Natural killer cell (primary cell): ENCODE measurements around the gene AATK. TPM values are rescaled to one million over a fixed set of nuclear protein-coding genes. Genes with fewer than 3 reads are reported as not detected.
"Not testable (repeated sequence)": the region's sequence is repeated elsewhere in the genome, so short reads cannot be mapped to it uniquely, and the experiment has no call there.

ENCODE experiments used
- ATAC-seq, 3 donors: fragments of 150-1000 bp in 2 of 3; fragments of 200-7000 bp in 1 of 3; cut with Tn5 transposase; 1 replicate in 1 of 3; 2 replicates in 2 of 3; pipeline ENCODE4 v1.10.0; 2021; ENCODE audit warnings: mild to moderate bottlenecking in 2 of 3, moderate library complexity in 2 of 3
- DNase-seq, 2 donors: peaks; one replicate each; pipeline versions ENCODE4 v3.0.0 to v3.0.0-alpha.2; 2013 to 2021; ENCODE audit warnings: mixed read lengths in 1 of 2
- H3K27ac ChIP-seq: one replicate; pipeline ENCODE4 v1.5.1; 2013; ENCODE audit warnings: mild to moderate bottlenecking, low read length
- H3K27me3 ChIP-seq: one replicate; pipeline ENCODE4 v1.6.1; 2013; ENCODE audit warnings: low read length; ENCODE audit not compliant: control insufficient read depth, insufficient read depth
- H3K36me3 ChIP-seq: one replicate; pipeline ENCODE4 v1.6.1; 2013; ENCODE audit warnings: low read length; ENCODE audit not compliant: control insufficient read depth, insufficient read depth
- H3K4me1 ChIP-seq: one replicate; pipeline ENCODE4 v1.6.1; 2013; ENCODE audit warnings: low read length; ENCODE audit not compliant: control insufficient read depth, insufficient read depth
- H3K4me3 ChIP-seq: one replicate; pipeline ENCODE4 v1.5.1; 2013; ENCODE audit warnings: low read length
- H3K9me3 ChIP-seq: one replicate; pipeline ENCODE4 v1.6.1; 2013; ENCODE audit warnings: low read length; ENCODE audit not compliant: control insufficient read depth, insufficient read depth
- H3K27ac Mint-ChIP-seq, 2 donors: one replicate each; pipeline ENCODE4 v1.8.0; 2022; ENCODE audit warnings: mild to moderate bottlenecking in 2 of 2, mixed read lengths in 2 of 2, moderate library complexity in 1 of 2
- H3K27me3 Mint-ChIP-seq, 2 donors: one replicate each; pipeline ENCODE4 v1.8.0; 2022; ENCODE audit warnings: low read depth in 2 of 2, mixed read lengths in 2 of 2
- H3K36me3 Mint-ChIP-seq: one replicate; pipeline ENCODE4 v1.8.0; 2022; ENCODE audit warnings: mixed read lengths
- H3K4me1 Mint-ChIP-seq, 2 donors: one replicate each; pipeline ENCODE4 v1.8.0; 2022; ENCODE audit warnings: mixed read lengths in 2 of 2
- H3K4me3 Mint-ChIP-seq: one replicate; pipeline ENCODE4 v1.8.0; 2022; ENCODE audit warnings: mild to moderate bottlenecking, moderate library complexity, mixed read lengths
- H3K9me3 Mint-ChIP-seq, 2 donors: one replicate each; pipeline ENCODE4 v1.8.0; 2022; ENCODE audit warnings: mixed read lengths in 2 of 2
- WGBS: methylation state at CpG from one replicate; pipeline ENCODE4 v1.1.7; 2013; ENCODE audit warnings: missing lambda C conversion rate; ENCODE audit not compliant: insufficient coverage; 5-methylcytosine and 5-hydroxymethylcytosine counted together
- intact Hi-C: fragments of 100-400 bp; cut with micrococcal nuclease; formaldehyde crosslinking; loops from one replicate; pipeline ENCODE4 v1.14.2; 2022
- total RNA-seq, 4 donors: library from RNA; stranded (reverse); fragments of 120-200 nt in 1 of 4; gene quantifications; one replicate each; pipeline versions ENCODE4 v1.2.3 to v1.2.4, GENCODE V29; 2013 to 2022
- TF ChIP-seq, protein P1 (sequence below): fragments of 200-600 bp; IDR thresholded peaks from one replicate; pipeline ENCODE4 v1.8.0; 2022; ENCODE audit warnings: antibody characterized with exemption

Gene AATK
- total RNA-seq, 3 donors from 2014 or later (not counting 1 experiment from before 2014, with no cell fraction given), result 8.5 to 13.7 (median 10.4) TPM

DNA sequence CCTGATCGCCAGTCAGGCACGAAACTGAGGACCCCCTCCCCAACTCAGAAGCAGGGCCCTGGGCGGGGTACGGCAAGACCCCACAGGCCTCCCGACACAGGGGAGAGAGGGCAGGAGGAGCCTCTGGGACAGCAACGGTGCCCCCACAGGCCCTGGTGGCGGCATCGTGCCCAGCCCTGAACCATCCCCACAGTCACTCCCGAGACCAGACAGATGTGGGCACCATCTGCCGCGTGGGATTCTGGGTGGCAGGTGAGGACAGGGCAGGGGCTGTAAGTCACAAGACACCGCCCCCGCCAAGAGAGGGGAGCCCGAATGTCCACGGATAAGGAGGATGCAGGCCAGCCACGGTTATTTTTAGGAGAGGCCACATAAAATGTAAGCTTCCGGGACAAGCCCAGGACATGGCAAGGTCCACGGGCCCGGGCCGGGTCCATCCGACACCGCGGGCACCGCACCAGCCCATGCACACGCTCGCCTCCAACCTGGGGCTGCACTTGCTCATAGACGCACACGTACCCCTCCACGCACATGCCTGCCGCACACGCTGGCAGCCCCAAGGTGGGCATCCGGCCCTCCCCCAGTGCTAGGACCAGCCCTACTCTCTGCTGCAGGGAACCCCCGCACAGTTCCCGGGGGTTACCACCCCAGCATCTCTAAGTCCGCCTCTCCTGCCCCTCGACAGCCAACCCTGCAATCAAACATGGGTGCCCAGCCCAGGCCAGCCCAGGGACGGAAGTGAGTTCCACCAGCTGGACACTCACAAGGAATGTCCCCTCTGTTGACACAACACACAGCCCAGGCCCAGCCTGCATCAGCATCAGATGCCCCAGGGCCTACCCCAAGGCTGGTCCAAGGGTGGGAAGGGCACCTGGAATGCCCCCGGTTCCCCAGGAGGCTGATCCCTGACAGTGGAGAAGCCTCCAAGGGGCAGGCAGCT, 8.9 kb downstream of the AATK start:
- H3K9me3 Mint-ChIP-seq, result no peaks in the 10 kb centered on the region
- peaks cover 4 to 18% of the 10 kb centered on the region in 2 donors for H3K4me1 Mint-ChIP-seq
- intact Hi-C loops, result no loop called here
- H3K27me3 ChIP-seq, result no peaks in the 10 kb centered on the region
- no peak overlapping the region for H3K4me3 ChIP-seq
- H3K27ac Mint-ChIP-seq, result no peak overlapping the region
- no peak for DNase-seq
- H3K27ac ChIP-seq, result no peak overlapping the region
- H3K36me3 Mint-ChIP-seq, result no peaks in the 10 kb centered on the region
- no peak overlapping the region for H3K4me3 Mint-ChIP-seq
- H3K27me3 Mint-ChIP-seq, result no peaks in the 10 kb centered on the region
- H3K9me3 ChIP-seq, result no peaks in the 10 kb centered on the region
- no peaks in the 10 kb centered on the region for H3K36me3 ChIP-seq
- WGBS, result 93% methylated on average over 38 of the region's 38 CpGs
- no peak for ATAC-seq
- TF ChIP-seq, protein P1, sequence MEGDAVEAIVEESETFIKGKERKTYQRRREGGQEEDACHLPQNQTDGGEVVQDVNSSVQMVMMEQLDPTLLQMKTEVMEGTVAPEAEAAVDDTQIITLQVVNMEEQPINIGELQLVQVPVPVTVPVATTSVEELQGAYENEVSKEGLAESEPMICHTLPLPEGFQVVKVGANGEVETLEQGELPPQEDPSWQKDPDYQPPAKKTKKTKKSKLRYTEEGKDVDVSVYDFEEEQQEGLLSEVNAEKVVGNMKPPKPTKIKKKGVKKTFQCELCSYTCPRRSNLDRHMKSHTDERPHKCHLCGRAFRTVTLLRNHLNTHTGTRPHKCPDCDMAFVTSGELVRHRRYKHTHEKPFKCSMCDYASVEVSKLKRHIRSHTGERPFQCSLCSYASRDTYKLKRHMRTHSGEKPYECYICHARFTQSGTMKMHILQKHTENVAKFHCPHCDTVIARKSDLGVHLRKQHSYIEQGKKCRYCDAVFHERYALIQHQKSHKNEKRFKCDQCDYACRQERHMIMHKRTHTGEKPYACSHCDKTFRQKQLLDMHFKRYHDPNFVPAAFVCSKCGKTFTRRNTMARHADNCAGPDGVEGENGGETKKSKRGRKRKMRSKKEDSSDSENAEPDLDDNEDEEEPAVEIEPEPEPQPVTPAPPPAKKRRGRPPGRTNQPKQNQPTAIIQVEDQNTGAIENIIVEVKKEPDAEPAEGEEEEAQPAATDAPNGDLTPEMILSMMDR, result no peak
- H3K4me1 ChIP-seq, result peaks cover 22% of the 10 kb centered on the region

DNA sequence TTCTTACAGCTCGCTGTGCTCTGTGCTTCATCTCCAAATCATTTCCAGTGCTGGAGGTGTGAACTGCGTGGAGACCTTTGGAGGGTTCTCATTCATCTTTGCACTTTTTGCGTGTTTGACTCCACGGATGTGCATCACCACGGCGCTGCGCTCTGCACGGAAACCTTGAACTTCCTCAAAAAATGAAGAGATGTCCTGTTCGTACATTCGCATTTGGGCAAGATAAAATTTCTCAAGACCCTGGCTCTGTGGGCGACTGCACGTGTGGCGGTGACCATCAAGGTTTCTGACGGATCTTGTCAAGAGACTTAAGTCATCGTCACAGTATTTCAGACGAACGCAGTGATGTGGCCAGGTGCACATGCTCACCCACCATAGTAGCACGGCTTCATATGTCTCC, 11.1 kb downstream of the AATK start:
- no peak for DNase-seq
- H3K27ac ChIP-seq, result no peak overlapping the region

DNA sequence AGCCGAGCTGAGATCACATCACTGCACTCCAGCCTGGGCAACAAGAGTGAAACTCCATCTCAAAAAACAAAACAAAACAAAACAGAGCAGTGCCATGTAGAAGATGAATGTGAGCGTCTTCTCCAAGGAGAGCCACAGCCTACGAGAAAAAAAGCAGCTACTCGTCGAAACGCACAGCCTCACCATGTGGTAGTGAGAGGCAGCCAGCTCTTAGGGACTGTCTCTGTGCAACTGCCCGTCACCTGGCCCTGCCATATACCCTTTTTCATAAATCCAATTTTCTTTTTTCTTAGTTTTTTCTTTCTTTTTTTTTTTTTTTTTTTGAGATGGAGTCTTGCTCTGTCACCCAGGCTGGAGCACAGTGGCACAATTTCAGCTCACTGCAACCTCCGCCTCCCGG, 12.0 kb downstream of the AATK start:
- WGBS, result 93% methylated on average over 8 of the region's 9 CpGs
- H3K27me3 ChIP-seq, H3K36me3 ChIP-seq, H3K36me3 Mint-ChIP-seq, ATAC-seq, H3K27me3 Mint-ChIP-seq, H3K9me3 ChIP-seq, H3K4me3 Mint-ChIP-seq, DNase-seq, H3K27ac Mint-ChIP-seq, H3K4me3 ChIP-seq, intact Hi-C loops, H3K9me3 Mint-ChIP-seq, H3K27ac ChIP-seq: not testable (repeated sequence)
- H3K4me1 Mint-ChIP-seq, result peaks cover 8 to 24% of the 10 kb centered on the region in 2 donors
- peaks cover 21% of the 10 kb centered on the region for H3K4me1 ChIP-seq

More for the DNA sequence above, 11.1 kb downstream of the AATK start:
- H3K4me1 ChIP-seq, result peaks cover 21% of the 10 kb centered on the region
- Mint-ChIP-seq H3K36me3 (no peaks in the 10 kb centered on the region), H3K4me3 (no peak overlapping the region), H3K9me3 (no peaks in the 10 kb centered on the region), H3K27me3 (no peaks in the 10 kb centered on the region), H3K27ac (no peak overlapping the region), H3K4me1 (peaks cover 8 to 18% of the 10 kb centered on the region in 2 donors)
- intact Hi-C loops, result no loop called here
- no peak overlapping the region for H3K4me3 ChIP-seq
- ATAC-seq, result no peak
- WGBS, result 91% methylated on average over 18 of the region's 18 CpGs
- TF ChIP-seq, protein P1, result no peak
- H3K9me3 ChIP-seq, result no peaks in the 10 kb centered on the region
- no peaks in the 10 kb centered on the region for H3K36me3 ChIP-seq
- H3K27me3 ChIP-seq, result no peaks in the 10 kb centered on the region

DNA sequence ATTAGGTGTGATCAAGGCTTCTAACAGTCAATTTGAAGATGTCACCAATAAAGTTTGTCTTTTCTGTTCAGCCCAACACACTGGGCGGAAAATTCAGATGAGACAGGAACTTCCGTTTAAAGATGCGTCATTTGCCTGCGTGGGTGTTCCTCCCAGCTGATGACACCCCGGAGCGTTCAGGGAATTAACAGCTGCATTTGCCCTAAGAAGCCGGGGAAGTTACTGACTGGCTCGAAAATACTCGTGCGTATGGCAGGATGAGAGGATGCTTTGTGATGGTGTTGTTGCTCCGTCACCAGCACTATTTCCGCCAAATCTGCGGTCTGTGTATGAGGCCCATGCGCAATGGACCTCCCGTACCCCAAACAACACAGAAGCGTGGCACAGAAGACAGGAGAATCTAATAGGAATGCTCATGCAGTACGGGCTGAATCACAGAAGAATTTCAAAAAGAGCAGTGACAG, 12.6 kb downstream of the AATK start:
- no peak overlapping the region for H3K27ac ChIP-seq
- peak in 1 of 2 donors; percentile 40 for DNase-seq

More for the DNA sequence above, 12.6 kb downstream of the AATK start:
- WGBS, result 92% methylated on average over 17 of the region's 17 CpGs
- Histone ChIP-seq H3K27me3 (no peaks in the 10 kb centered on the region), H3K36me3 (no peaks in the 10 kb centered on the region), H3K4me3 (no peak overlapping the region), H3K4me1 (peaks cover 23% of the 10 kb centered on the region), H3K9me3 (no peaks in the 10 kb centered on the region)
- Mint-ChIP-seq H3K36me3 (no peaks in the 10 kb centered on the region), H3K9me3 (no peaks in the 10 kb centered on the region), H3K27ac (no peak overlapping the region), H3K4me1 (peaks cover 8 to 22% of the 10 kb centered on the region in 2 donors), H3K27me3 (no peaks in the 10 kb centered on the region), H3K4me3 (no peak overlapping the region)
- no peak for ATAC-seq
- intact Hi-C loops, result no loop called here
- TF ChIP-seq, protein P1, result no peak
